Caco-2 (cell line): ENCODE data around the gene LLGL1. TPM values are rescaled to one million over a fixed set of nuclear protein-coding genes. Genes with fewer than 3 reads are reported as not detected.
"Not testable (repeated sequence)": the region's sequence is repeated elsewhere in the genome, so short reads cannot be mapped to it uniquely, and the experiment has no call there.

Experiments
- BruUV-seq: library from RNA; stranded (reverse); fragments of 400-500 nt; replicated peaks from 2 replicates; lab custom pipeline; 2021; lab: Mats Ljungman, UMichigan
- CTCF ChIA-PET: fragments of 300-600 bp; sonication (Branson Sonifier 250); formaldehyde crosslinking; loops from one replicate; lab custom pipeline; 2022; ENCODE audit warnings: antibody characterized with exemption; lab: Charles Lee
- POLR2A ChIA-PET: fragments of 300-600 bp; sonication (Branson Sonifier 250); formaldehyde crosslinking; loops from one replicate; lab custom pipeline; 2022; ENCODE audit warnings: antibody characterized with exemption; lab: Charles Lee
- DNase-seq, 2 experiments: peaks; one replicate each; pipeline versions ENCODE4 v3.0.0 to v3.0.0-alpha.2; 2020 to 2022
- H3K27me3 ChIP-seq: replicated peaks from 2 replicates; pipeline ENCODE4 v1.6.0; 2011; ENCODE audit warnings: low read length; ENCODE audit not compliant: control insufficient read depth, insufficient read depth
- H3K36me3 ChIP-seq: 2 replicates; pipeline ENCODE4 v1.5.1; 2011; ENCODE audit warnings: low read length; ENCODE audit not compliant: control insufficient read depth, insufficient read depth
- H3K4me1 ChIP-seq: fragments of 250-450 bp; sonication (Bioruptor Pico); 2 replicates; pipeline ENCODE4 v1.5.1; 2020; ENCODE audit warnings: mild to moderate bottlenecking
- H3K4me3 ChIP-seq: 2 replicates; pipeline ENCODE4 v1.5.1; 2011; ENCODE audit warnings: low read depth, mild to moderate bottlenecking, control low read depth, low read length
- H3K9me3 ChIP-seq: fragments of 250-450 bp; sonication (Bioruptor Pico); 2 replicates; pipeline ENCODE4 v1.5.1; 2020; ENCODE audit warnings: mild to moderate bottlenecking, moderate library complexity
- H3K27ac Mint-ChIP-seq: one replicate; pipeline ENCODE4 v1.8.0; 2022; ENCODE audit warnings: mixed read lengths; ENCODE audit not compliant: unreplicated experiment
- H3K27me3 Mint-ChIP-seq: one replicate; pipeline ENCODE4 v1.8.0; 2022; ENCODE audit warnings: mixed read lengths; ENCODE audit not compliant: insufficient read depth, unreplicated experiment
- H3K36me3 Mint-ChIP-seq: one replicate; pipeline ENCODE4 v1.8.0; 2022; ENCODE audit warnings: mild to moderate bottlenecking, mixed read lengths; ENCODE audit not compliant: insufficient read depth, unreplicated experiment
- H3K4me1 Mint-ChIP-seq: one replicate; pipeline ENCODE4 v1.8.0; 2022; ENCODE audit warnings: low read depth, mixed read lengths; ENCODE audit not compliant: unreplicated experiment
- H3K4me3 Mint-ChIP-seq: one replicate; pipeline ENCODE4 v1.8.0; 2022; ENCODE audit warnings: mild to moderate bottlenecking, moderate library complexity, mixed read lengths; ENCODE audit not compliant: unreplicated experiment
- H3K9me3 Mint-ChIP-seq: one replicate; pipeline ENCODE4 v1.8.0; 2022; ENCODE audit warnings: mixed read lengths; ENCODE audit not compliant: unreplicated experiment
- CTCF ChIP-seq, 2 experiments: fragments of 200-600 bp in 1 of 2; IDR thresholded peaks; 1 replicate in 1 of 2; 2 replicates in 1 of 2; pipeline versions ENCODE4 v1.5.1 to v1.8.0; 2011 to 2022; ENCODE audit warnings: antibody characterized with exemption in 1 of 2, control low read depth in 1 of 2, inconsistent platforms in 1 of 2, low read depth in 1 of 2, low read length in 1 of 2, mild to moderate bottlenecking in 1 of 2, moderate library complexity in 1 of 2; ENCODE audit not compliant: insufficient read depth in 1 of 2, severe bottlenecking in 1 of 2, unreplicated experiment in 1 of 2
- intact Hi-C: fragments of 100-400 bp; cut with micrococcal nuclease; formaldehyde crosslinking; loops from one replicate; pipeline ENCODE4 v1.10.0; 2022; ENCODE audit not compliant: unreplicated experiment
- total RNA-seq: library from RNA; stranded (reverse); gene quantifications from 2 replicates; pipeline ENCODE4 v1.2.3, GENCODE V29; 2022

LLGL1 gene
- total RNA-seq, 1 experiment from 2014 or later: 41.3 TPM

- Mint-ChIP-seq H3K36me3 (peaks cover 24% of the 10 kb centered on the region), H3K9me3 (no peaks in the 10 kb centered on the region), H3K4me3 (no peak overlapping the region), H3K4me1 (no peaks in the 10 kb centered on the region), H3K27me3 (no peaks in the 10 kb centered on the region), H3K27ac (no peak overlapping the region)
- ChIA-PET CTCF (interaction anchor here (0.7 kb wide), 1 partner anchor 1366 kb away, joined by 4 read pairs; no protein-coding TSS in a partner anchor), POLR2A (no interaction called here)
- Histone ChIP-seq H3K4me3 (no peak overlapping the region), H3K36me3 (no peaks in the 10 kb centered on the region; the same call in 1 of the 2 replicates), H3K27me3 (no peaks in the 10 kb centered on the region), H3K4me1 (no peaks in the 10 kb centered on the region), H3K9me3 (no peaks in the 10 kb centered on the region)
- intact Hi-C loops: loop anchor here (2.0 kb wide), 1 partner anchor 17 kb away; no protein-coding TSS in a partner anchor
- no TSS peak for BruUV-seq
- TF ChIP-seq CTCF (IDR thresholded peaks at IDR 0.05; ENCODE audit: insufficient read depth in 1 of 2, low read depth in 1 of 2, low read length in 1 of 2, severe bottlenecking in 1 of 2, unreplicated experiment in 1 of 2): no peak
- no peak for DNase-seq
Observed at GRCh38 chr17:18213666-18214270, 11.7 kb upstream of the LLGL1 start.

- H3K27ac Mint-ChIP-seq, H3K9me3 ChIP-seq, H3K36me3 ChIP-seq, H3K4me1 Mint-ChIP-seq, H3K4me3 ChIP-seq, BruUV-seq, H3K36me3 Mint-ChIP-seq, intact Hi-C loops, H3K9me3 Mint-ChIP-seq, H3K27me3 Mint-ChIP-seq, H3K4me1 ChIP-seq, H3K27me3 ChIP-seq, POLR2A ChIA-PET, H3K4me3 Mint-ChIP-seq, DNase-seq: not testable (repeated sequence)
- CTCF ChIA-PET: interaction anchor here (0.7 to 1.0 kb wide), 2 partner anchors 27 to 100 kb away, joined by 3 to 4 read pairs; no protein-coding TSS in a partner anchor
Observed at GRCh38 chr17:18216906-18217305, 8.5 kb upstream of the LLGL1 start.

- Mint-ChIP-seq H3K4me1 (no peaks in the 10 kb centered on the region), H3K27me3 (no peaks in the 10 kb centered on the region), H3K27ac (no peak overlapping the region), H3K4me3 (no peak overlapping the region), H3K9me3 (no peaks in the 10 kb centered on the region), H3K36me3 (no peaks in the 10 kb centered on the region)
- TF ChIP-seq CTCF (IDR thresholded peaks at IDR 0.05; ENCODE audit: insufficient read depth in 1 of 2, low read depth in 1 of 2, low read length in 1 of 2, severe bottlenecking in 1 of 2, unreplicated experiment in 1 of 2): peak; percentile 93 to 97
- Histone ChIP-seq H3K36me3 (no peaks in the 10 kb centered on the region), H3K27me3 (no peaks in the 10 kb centered on the region), H3K9me3 (no peaks in the 10 kb centered on the region), H3K4me3 (no peak overlapping the region), H3K4me1 (no peaks in the 10 kb centered on the region)
- ChIA-PET CTCF (interaction anchor here (0.7 to 1.3 kb wide), 3 partner anchors 14 to 99 kb away, joined by 3 to 4 read pairs (median 3); no protein-coding TSS in a partner anchor), POLR2A (no interaction called here)
- no TSS peak for BruUV-seq
- intact Hi-C loops: no loop called here
- DNase-seq: peak; percentile 80 to 85
Observed at GRCh38 chr17:18217412-18218015, 7.9 kb upstream of the LLGL1 start.
